NCI-H510A treated with DMSO at 0.1 percent for 48 hours (cell line): ENCODE data around the gene ANGPTL4.
"Not testable (repeated sequence)": the region's sequence is repeated elsewhere in the genome, so short reads cannot be mapped to it uniquely, and the experiment has no call there.

Experiments
- DNase-seq: peaks from one replicate; lab custom pipeline; 2025; lab: John Stamatoyannopoulos, UW

ANGPTL4 gene

GRCh38 chr19:8389891-8390616 lies 26.1 kb downstream of the ANGPTL4 start, which contains the start of gene RAB11B:
Gene RAB11B (plus strand): TSS chr19:8390360. CDS start chr19:8390417, 57 bp downstream.
- DNase-seq: peak; percentile 100

GRCh38 chr19:8390617-8390981 lies 26.6 kb downstream of the ANGPTL4 start:
- DNase-seq: peak; percentile 69

GRCh38 chr19:8391198-8392016 lies 27.5 kb downstream of the ANGPTL4 start:
- no peak for DNase-seq

GRCh38 chr19:8392017-8392591 lies 28.1 kb downstream of the ANGPTL4 start:
- no peak for DNase-seq

GRCh38 chr19:8393192-8393870 lies 29.4 kb downstream of the ANGPTL4 start:
- no peak for DNase-seq

- DNase-seq: no peak
These were observed 29.9 kb downstream of the ANGPTL4 start for GRCh38 chr19:8393871-8394250.

- no peak for DNase-seq
These were observed 31.7 kb downstream of the ANGPTL4 start for GRCh38 chr19:8395621-8396082.

- DNase-seq: no peak
These were observed 32.2 kb downstream of the ANGPTL4 start for GRCh38 chr19:8396185-8396562.

GRCh38 chr19:8396563-8397203 lies 32.7 kb downstream of the ANGPTL4 start:
- DNase-seq: peak; percentile 46

- DNase-seq: no peak
These were observed 33.3 kb downstream of the ANGPTL4 start for GRCh38 chr19:8397271-8397670.

- DNase-seq: no peak
These were observed 33.9 kb downstream of the ANGPTL4 start for GRCh38 chr19:8397746-8398310.

- DNase-seq: no peak
These were observed 34.4 kb downstream of the ANGPTL4 start for GRCh38 chr19:8398311-8398771.

- no peak for DNase-seq
These were observed 35.8 kb downstream of the ANGPTL4 start for GRCh38 chr19:8399681-8400188.

GRCh38 chr19:8401981-8402411 lies 38.0 kb downstream of the ANGPTL4 start:
- DNase-seq: no peak

GRCh38 chr19:8403098-8403819 lies 39.3 kb downstream of the ANGPTL4 start:
- no peak for DNase-seq

- no peak for DNase-seq
These were observed 39.8 kb downstream of the ANGPTL4 start for GRCh38 chr19:8403820-8404109.

GRCh38 chr19:8404391-8405151 lies 40.6 kb downstream of the ANGPTL4 start:
- DNase-seq: no peak

- not testable (repeated sequence) for DNase-seq
These were observed 46.8 kb downstream of the ANGPTL4 start for GRCh38 chr19:8410718-8411117.

GRCh38 chr19:8412783-8413628 lies 49.1 kb downstream of the ANGPTL4 start, which contains the start of gene MARCHF2:
Gene MARCHF2 (plus strand): TSS chr19:8413305. CDS start chr19:8421841, 8,536 bp downstream.
- DNase-seq: peak; percentile 88
